PC-9 (cell line): ENCODE data around the gene TAS2R40.

ENCODE experiments used
- EZH2 ChIP-seq: fragments of 200-600 bp; sonication (generic); IDR thresholded peaks from 2 replicates; pipeline ENCODE4 v1.8.0; 2017; ENCODE audit warnings: antibody characterized with exemption, low read depth
- TF ChIP-seq, protein P1 (sequence below): fragments of 200-600 bp; sonication (generic); conservative IDR thresholded peaks from 2 replicates; pipeline ENCODE4 v1.6.1; 2017; ENCODE audit warnings: mixed run types, antibody characterized with exemption, mild to moderate bottlenecking, moderate library complexity

DNA sequence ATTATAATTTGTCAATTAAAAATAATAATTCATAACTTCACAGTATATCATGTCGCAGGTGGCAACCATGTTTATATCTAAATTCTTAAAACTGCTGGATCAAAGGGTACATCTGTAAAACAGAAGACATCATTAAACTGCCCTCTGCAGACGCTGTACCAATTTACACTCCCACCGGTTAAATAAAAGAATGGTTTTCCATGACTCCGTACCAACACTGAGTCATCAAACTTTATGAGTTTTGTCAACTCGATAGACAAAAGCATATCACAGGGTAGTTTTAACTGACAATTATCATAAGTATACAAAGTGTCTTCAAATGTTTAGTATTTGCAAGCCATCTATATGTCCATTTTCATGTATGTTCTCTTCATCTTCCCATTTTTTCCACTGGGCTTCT is 35.7 kb downstream of the TAS2R40 start:
- TF ChIP-seq, protein P1, sequence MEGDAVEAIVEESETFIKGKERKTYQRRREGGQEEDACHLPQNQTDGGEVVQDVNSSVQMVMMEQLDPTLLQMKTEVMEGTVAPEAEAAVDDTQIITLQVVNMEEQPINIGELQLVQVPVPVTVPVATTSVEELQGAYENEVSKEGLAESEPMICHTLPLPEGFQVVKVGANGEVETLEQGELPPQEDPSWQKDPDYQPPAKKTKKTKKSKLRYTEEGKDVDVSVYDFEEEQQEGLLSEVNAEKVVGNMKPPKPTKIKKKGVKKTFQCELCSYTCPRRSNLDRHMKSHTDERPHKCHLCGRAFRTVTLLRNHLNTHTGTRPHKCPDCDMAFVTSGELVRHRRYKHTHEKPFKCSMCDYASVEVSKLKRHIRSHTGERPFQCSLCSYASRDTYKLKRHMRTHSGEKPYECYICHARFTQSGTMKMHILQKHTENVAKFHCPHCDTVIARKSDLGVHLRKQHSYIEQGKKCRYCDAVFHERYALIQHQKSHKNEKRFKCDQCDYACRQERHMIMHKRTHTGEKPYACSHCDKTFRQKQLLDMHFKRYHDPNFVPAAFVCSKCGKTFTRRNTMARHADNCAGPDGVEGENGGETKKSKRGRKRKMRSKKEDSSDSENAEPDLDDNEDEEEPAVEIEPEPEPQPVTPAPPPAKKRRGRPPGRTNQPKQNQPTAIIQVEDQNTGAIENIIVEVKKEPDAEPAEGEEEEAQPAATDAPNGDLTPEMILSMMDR: no peak
- no peak for TF ChIP-seq EZH2
